RWPE1 (cell line): ENCODE results near the gene DDX27.

Experiments
- CTCF ChIA-PET: fragments of 350-600 bp; sonication (Branson Sonifier 250); formaldehyde crosslinking; extraction: SDS; loops from one replicate; lab custom pipeline; 2021; lab: Yijun Ruan, JAX
- POLR2A ChIA-PET: fragments of 400-600 bp; formaldehyde crosslinking; extraction: SDS; loops from one replicate; lab custom pipeline; 2020; ENCODE audit warnings: antibody characterized with exemption; ENCODE audit not compliant: low non-redundant PET; lab: Yijun Ruan, JAX
- DNase-seq: peaks from one replicate; pipeline ENCODE4 v3.0.0; 2012; ENCODE audit warnings: low spot score
- H3K27ac ChIP-seq: fragments of 450-650 bp; 2 replicates; pipeline ENCODE4 v1.5.1; 2017
- CTCF ChIP-seq: fragments of 450-650 bp; conservative IDR thresholded peaks from 2 replicates; pipeline ENCODE4 v1.5.1; 2017; ENCODE audit warnings: low read depth, mild to moderate bottlenecking

Gene DDX27

GRCh38 chr20:49219091-49219923 is at the start of gene DDX27:
Gene DDX27, plus strand, starts transcription at chr20:49219416. Its CDS starts 33 bp downstream, at chr20:49219449.
- ChIA-PET POLR2A (interaction anchor here (0.5 to 0.7 kb wide), 6 partner anchors 37 to 101 kb away, joined by 3 to 9 read pairs (median 5); no protein-coding TSS in a partner anchor), CTCF (interaction anchor here (0.6 to 1.0 kb wide), 6 partner anchors 46 to 1821 kb away, joined by 3 to 9 read pairs (median 6); no protein-coding TSS in a partner anchor)
- DNase-seq = peak; percentile 99
- peak within 1 kb of the TSS; percentile 78 for H3K27ac ChIP-seq
- no peak for TF ChIP-seq CTCF

- no peak overlapping the region for H3K27ac ChIP-seq
- no peak for TF ChIP-seq CTCF
- POLR2A ChIA-PET = no interaction called here
- no peak for DNase-seq
- CTCF ChIA-PET = interaction anchor here (0.5 kb wide), 1 partner anchor 10 kb away, joined by 3 read pairs; no protein-coding TSS in a partner anchor
These were observed 49.7 kb upstream of the DDX27 start for GRCh38 chr20:49169547-49169946.

GRCh38 chr20:49170714-49171113 is 48.5 kb upstream of the DDX27 start:
- H3K27ac ChIP-seq = no peak overlapping the region
- TF ChIP-seq CTCF = no peak
- CTCF ChIA-PET = no interaction called here
- DNase-seq = no peak
- POLR2A ChIA-PET = no interaction called here

GRCh38 chr20:49171909-49172308 is 47.3 kb upstream of the DDX27 start:
- ChIA-PET POLR2A (no interaction called here), CTCF (no interaction called here)
- DNase-seq = no peak
- H3K27ac ChIP-seq = no peak overlapping the region
- no peak for TF ChIP-seq CTCF

- POLR2A ChIA-PET = no interaction called here
- no peak for TF ChIP-seq CTCF
- no peak overlapping the region for H3K27ac ChIP-seq
These were observed 46.8 kb upstream of the DDX27 start for GRCh38 chr20:49172413-49172812.

GRCh38 chr20:49174183-49174582 is 45.0 kb upstream of the DDX27 start:
- H3K27ac ChIP-seq = no peak overlapping the region
- TF ChIP-seq CTCF = no peak
- DNase-seq = no peak
- ChIA-PET POLR2A (no interaction called here), CTCF (interaction anchor here (0.7 to 1.2 kb wide), 2 partner anchors 31 to 41 kb away, joined by 3 to 5 read pairs; no protein-coding TSS in a partner anchor)

More at GRCh38 chr20:49172413-49172812, 46.8 kb upstream of the DDX27 start:
- CTCF ChIA-PET = no interaction called here
- no peak for DNase-seq
